Spleen (tissue), 3 donors: ENCODE results near the gene RPRD1B.

Experiments used
- POLR2A ChIP-seq, 3 donors: fragments of 450-650 bp; IDR thresholded peaks; one replicate each; pipeline ENCODE4 v1.5.1; 2017; ENCODE audit warnings: antibody characterized with exemption in 3 of 3, mild to moderate bottlenecking in 1 of 3
- POLR2AphosphoS5 ChIP-seq, 3 donors: sonication (generic); formaldehyde crosslinking; IDR thresholded peaks; one replicate each; pipeline ENCODE4 v1.5.1; 2017; ENCODE audit warnings: antibody characterized with exemption in 3 of 3

DNA sequence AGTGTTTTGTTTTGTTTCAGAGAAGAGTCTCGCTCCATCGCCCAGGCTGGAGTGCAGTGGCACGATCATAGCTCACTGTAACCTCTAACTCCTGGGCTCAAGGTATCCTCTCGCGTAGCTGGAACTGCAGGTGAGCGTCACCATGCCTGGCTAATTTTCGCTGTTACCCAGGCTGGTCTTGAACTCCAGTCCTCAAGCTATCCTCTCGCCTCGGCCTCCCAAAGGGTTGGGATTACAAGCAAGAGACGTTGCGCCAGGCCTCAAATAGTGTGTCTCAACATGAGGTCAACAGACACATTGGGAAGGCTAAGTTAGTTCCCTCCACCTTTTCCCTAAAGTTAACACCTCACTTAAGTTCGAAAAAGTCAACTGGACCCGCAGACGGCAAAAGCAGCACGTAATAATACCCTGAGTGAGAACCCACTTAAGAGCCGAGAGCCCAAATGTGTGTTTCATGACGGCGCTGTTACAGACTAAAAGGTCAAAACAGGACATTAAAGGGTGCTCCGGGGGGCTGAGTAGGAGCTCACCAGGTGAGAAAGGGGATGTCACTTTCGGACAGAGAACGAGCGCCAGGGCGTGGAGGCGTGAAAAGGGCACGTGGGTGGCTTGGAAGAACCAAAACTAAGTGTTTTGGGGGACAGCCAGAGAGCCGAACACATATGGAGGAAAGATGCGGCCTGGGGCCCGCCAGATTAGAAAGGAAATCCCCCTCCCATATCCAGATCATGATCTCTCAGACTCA is 789 bp upstream of the RPRD1B start:
- TF ChIP-seq POLR2AphosphoS5 (IDR thresholded peaks at IDR 0.05) (no peak), POLR2A (IDR thresholded peaks at IDR 0.05) (no peak)
